GM12878 (cell line): ENCODE results near the gene SUV39H1. TPM values are rescaled to one million over a fixed set of nuclear protein-coding genes. Genes with fewer than 3 reads are reported as not detected.
"Not testable (repeated sequence)": the region's sequence is repeated elsewhere in the genome, so short reads cannot be mapped to it uniquely, and the experiment has no call there.

Experiments
- ATAC-seq: fragments of 200-7000 bp; cut with Tn5 transposase; 3 replicates; pipeline ENCODE4 v1.9.1; 2020; ENCODE audit warnings: mild to moderate bottlenecking, moderate library complexity
- BruUV-seq: library from RNA; stranded (reverse); fragments of 400-500 nt; replicated peaks from 2 replicates; lab custom pipeline; 2021; lab: Mats Ljungman, UMichigan
- CTCF ChIA-PET: fragments of 300-600 bp; sonication (Branson Sonifier 250); formaldehyde crosslinking; extraction: SDS; loops from one replicate; lab custom pipeline; 2021; ENCODE audit warnings: inconsistent platforms; lab: Yijun Ruan, JAX
- POLR2A ChIA-PET: fragments of 350-600 bp; formaldehyde crosslinking; extraction: SDS; loops from one replicate; lab custom pipeline; 2021; ENCODE audit warnings: inconsistent platforms; lab: Charles Lee
- RAD21 ChIA-PET: fragments of 300-600 bp; sonication (Branson Sonifier 250); formaldehyde crosslinking; loops from one replicate; lab custom pipeline; 2023; ENCODE audit warnings: antibody characterized with exemption; ENCODE audit not compliant: unreplicated experiment; lab: Charles Lee
- SMC1A ChIA-PET: fragments of 300-600 bp; sonication (Branson Sonifier 250); formaldehyde crosslinking; loops from one replicate; lab custom pipeline; 2023; ENCODE audit not compliant: unreplicated experiment, uncharacterized antibody; lab: Charles Lee
- DNase-seq: peaks from one replicate; pipeline ENCODE4 v3.0.0-alpha.2; 2011; ENCODE audit warnings: low read depth, low spot score
- FAIRE-seq: peaks from 3 replicates; lab custom pipeline; 2011; peaks lifted over from hg19 to GRCh38; lab: Jason Lieb, UNC
- H2AFZ ChIP-seq: 2 replicates; pipeline ENCODE4 v1.6.0; 2011; ENCODE audit warnings: low read depth, low read length, control low read depth; ENCODE audit not compliant: control insufficient read depth
- H3K27ac ChIP-seq: 2 replicates; pipeline ENCODE4 v1.5.1; 2011; ENCODE audit warnings: control low read depth; ENCODE audit not compliant: control insufficient read depth, insufficient read depth
- H3K27me3 ChIP-seq, 2 experiments: replicated peaks in 1 of 2; 2 replicates each; pipeline versions ENCODE4 v1.6.0 to v1.6.1; 2011; ENCODE audit warnings: low read length in 1 of 2; ENCODE audit not compliant: control insufficient read depth in 2 of 2, insufficient read depth in 2 of 2
- H3K36me3 ChIP-seq, 2 experiments: 2 replicates each; pipeline ENCODE4 v1.5.1; 2011; ENCODE audit warnings: low read length in 1 of 2; ENCODE audit not compliant: control insufficient read depth in 2 of 2, insufficient read depth in 2 of 2
- H3K4me1 ChIP-seq: 2 replicates; pipeline ENCODE4 v1.6.1; 2011; ENCODE audit warnings: mild to moderate bottlenecking, low read length, moderate library complexity, mixed read lengths; ENCODE audit not compliant: control insufficient read depth, insufficient read depth
- H3K4me2 ChIP-seq: 2 replicates; pipeline ENCODE4 v1.6.0; 2011; ENCODE audit warnings: control low read depth; ENCODE audit not compliant: control insufficient read depth, insufficient read depth
- H3K4me3 ChIP-seq: fragments of 200-600 bp; sonication (generic); 2 replicates; pipeline ENCODE4 v1.5.1; 2016
- H3K79me2 ChIP-seq: 2 replicates; pipeline ENCODE4 v1.6.0; 2011; ENCODE audit warnings: low read length; ENCODE audit not compliant: control insufficient read depth, insufficient read depth
- H3K9ac ChIP-seq: 2 replicates; pipeline ENCODE4 v1.8.0; 2011; ENCODE audit warnings: low read length, control low read depth, mixed read lengths; ENCODE audit not compliant: control insufficient read depth, insufficient read depth
- H3K9me3 ChIP-seq: replicated peaks from 3 replicates; pipeline ENCODE4 v1.5.1; 2011; ENCODE audit warnings: mild to moderate bottlenecking, low read length; ENCODE audit not compliant: control insufficient read depth, insufficient read depth
- H4K20me1 ChIP-seq: 2 replicates; pipeline ENCODE4 v1.6.0; 2011; ENCODE audit not compliant: control insufficient read depth, insufficient read depth
- ATF3 ChIP-seq: IDR thresholded peaks from 2 replicates; pipeline ENCODE4 v1.6.1; 2011; ENCODE audit warnings: low read depth, mild to moderate bottlenecking, low read length, moderate library complexity, borderline replicate concordance; ENCODE audit errors: extremely low read depth
- CTCF ChIP-seq, 3 experiments: IDR thresholded peaks in 2 of 3; conservative IDR thresholded peaks in 1 of 3; 2 replicates each; pipeline ENCODE4 v1.5.1; 2011; ENCODE audit warnings: low read depth in 3 of 3, low read length in 3 of 3, mild to moderate bottlenecking in 3 of 3, control low read depth in 2 of 3, moderate library complexity in 2 of 3, inconsistent platforms in 1 of 3, mixed read lengths in 1 of 3; ENCODE audit not compliant: control insufficient read depth in 2 of 3, insufficient read depth in 1 of 3; ENCODE audit errors: extremely low read depth in 1 of 3
- PAX5 ChIP-seq: IDR thresholded peaks from 2 replicates; pipeline ENCODE4 v1.6.1; 2011; ENCODE audit warnings: low read depth, low read length, borderline replicate concordance
- SRF ChIP-seq, 2 experiments: IDR thresholded peaks; 2 replicates each; pipeline ENCODE4 v1.6.1; 2011; ENCODE audit warnings: low read depth in 2 of 2, low read length in 2 of 2, mild to moderate bottlenecking in 1 of 2, moderate library complexity in 1 of 2
- WRNIP1 ChIP-seq: IDR thresholded peaks from 2 replicates; pipeline ENCODE4 v1.6.1; 2011; ENCODE audit warnings: low read depth, low read length, improper control_type of control experiment, borderline replicate concordance
- ZBTB33 ChIP-seq: fragments of 450-650 bp; IDR thresholded peaks from 2 replicates; pipeline ENCODE4 v1.6.1; 2017; ENCODE audit warnings: mild to moderate bottlenecking
- WGBS: methylation state at CpG from one replicate; pipeline ENCODE4 v1.1.6; 2016; ENCODE audit warnings: low lambda C conversion rate; ENCODE audit not compliant: insufficient replicate concordance, insufficient coverage; ENCODE audit errors: missing lambda C conversion rate; 5-methylcytosine and 5-hydroxymethylcytosine counted together
- in situ Hi-C: fragments of 300-500 bp; cut with MboI; formaldehyde crosslinking; loops from 9 replicates; pipeline ENCODE4 v1.14.3; 2018; ENCODE audit warnings: mixed read lengths
- intact Hi-C: fragments of 100-400 bp; cut with micrococcal nuclease; formaldehyde crosslinking; loops from one replicate; pipeline ENCODE4 v1.14.2; 2022; ENCODE audit not compliant: unreplicated experiment
- polyA plus RNA-seq, 11 experiments: library from polyadenylated mRNA; depleted of rRNA in 4 of 11; unstranded in 6 of 11; stranded (reverse) in 5 of 11; fragments of >200 nt; fragmentation: Nextera tagmentation in 4 of 11; fragmentation: Illumina TruSeq in 1 of 11; extraction: Ambion mirVana in 4 of 11; extraction: Trizol in 1 of 11; gene quantifications; 1 replicate in 1 of 11; 2 replicates in 10 of 11; pipeline versions ENCODE4 v1.2.1 to v1.2.3, GENCODE V29; 2011 to 2016; ENCODE audit warnings: inconsistent platforms in 2 of 11, missing spikeins in 2 of 11, low read depth in 1 of 11
- total RNA-seq, 4 experiments: library from RNA; depleted of rRNA in 3 of 4; stranded (reverse); fragments of >200 nt in 3 of 4; fragmentation: Illumina TruSeq in 1 of 4; extraction: Trizol in 1 of 4; gene quantifications; 2 replicates each; pipeline versions ENCODE4 v1.2.1 to v1.2.3, GENCODE V29; 2013 to 2021

SUV39H1 gene
- total and polyA plus RNA-seq, 10 of the 15 experiments (the other 5 are each of a cell fraction or from before 2014, with no cell fraction given), result 4.9 to 33.2 (median 17.1) TPM

GRCh38 chrX:48648336-48648751 is 48.2 kb upstream of the SUV39H1 start (continued):
- peak in 2 of 3 experiments; percentile 30 to 51; a peak in 3 of 6 replicates for TF ChIP-seq CTCF (IDR thresholded peaks at IDR 0.05 in 2 of 3, conservative IDR thresholded peaks at IDR 0.05 in 1 of 3; ENCODE audit: control insufficient read depth in 2 of 3, extremely low read depth in 1 of 3, insufficient read depth in 1 of 3, low read depth in 3 of 3, low read length in 3 of 3)
- no peak for TF ChIP-seq ZBTB33
- no peak for TF ChIP-seq SRF (IDR thresholded peaks at IDR 0.05; ENCODE audit: low read depth in 2 of 2, low read length in 2 of 2)
- no peak for TF ChIP-seq ATF3

GRCh38 chrX:48649102-48649501 is 47.4 kb upstream of the SUV39H1 start:
- no peaks in the 10 kb centered on the region for H3K79me2 ChIP-seq
- no peaks in the 10 kb centered on the region for H4K20me1 ChIP-seq
- ATAC-seq, result no peak
- ChIA-PET POLR2A (no interaction called here), RAD21 (interaction anchor here (0.9 to 1.6 kb wide), 3 partner anchors 35 to 288 kb away, joined by 3 to 6 read pairs (median 4); partner anchors contain the start of genes HDAC6 and WAS), SMC1A (interaction anchor here (0.7 to 1.9 kb wide), 11 partner anchors 10 to 395 kb away, joined by 3 to 5 read pairs (median 4); partner anchors contain the start of gene WAS), CTCF (interaction anchor here (0.6 to 2.2 kb wide), 11 partner anchors 8 to 297 kb away, joined by 3 to 13 read pairs (median 4); partner anchors contain the start of gene TBC1D25)
- H3K9me3 ChIP-seq, result no peaks in the 10 kb centered on the region
- intact Hi-C loops (loop anchor here (5.0 to 10.0 kb wide), 2 partner anchors 243 to 296 kb away; no protein-coding TSS in a partner anchor), in situ Hi-C loops (no loop called here)
- no peak for FAIRE-seq
- H3K36me3 ChIP-seq, result no peaks in the 10 kb centered on the region
- no peak overlapping the region for H3K27ac ChIP-seq
- H3K9ac ChIP-seq, result no peak overlapping the region
- H3K27me3 ChIP-seq, result no peaks in the 10 kb centered on the region; a peak in 1 of 4 replicates
- 45% methylated on average over 3 of the region's 3 CpGs for WGBS
- H2AFZ ChIP-seq, result no peak overlapping the region
- no TSS peak for BruUV-seq
- H3K4me2 ChIP-seq, result no peak overlapping the region
- no peak overlapping the region for H3K4me3 ChIP-seq
- DNase-seq, result no peak
- TF ChIP-seq PAX5 (no peak), WRNIP1 (no peak)
- no peaks in the 10 kb centered on the region for H3K4me1 ChIP-seq

GRCh38 chrX:48652055-48652579 is 44.4 kb upstream of the SUV39H1 start:
- H3K27me3 ChIP-seq, in situ Hi-C loops, H3K9ac ChIP-seq, H3K27ac ChIP-seq, H3K4me1 ChIP-seq, H3K4me3 ChIP-seq, ATAC-seq, POLR2A ChIA-PET, H3K4me2 ChIP-seq, H3K9me3 ChIP-seq, FAIRE-seq, H4K20me1 ChIP-seq, BruUV-seq, H2AFZ ChIP-seq, intact Hi-C loops, H3K36me3 ChIP-seq, H3K79me2 ChIP-seq, DNase-seq, RAD21 ChIA-PET: not testable (repeated sequence)
- CTCF ChIA-PET, result interaction anchor here (1.1 kb wide), 1 partner anchor 289 kb away, joined by 3 read pairs; no protein-coding TSS in a partner anchor
- SMC1A ChIA-PET, result interaction anchor here (0.9 to 1.6 kb wide), 3 partner anchors 17 to 293 kb away, joined by 4 to 5 read pairs (median 4); no protein-coding TSS in a partner anchor
- 29% methylated on average over 5 of the region's 5 CpGs for WGBS
